Stimulated activated CD4-positive, alpha-beta T cell treated with anti-CD3 and anti-CD28 coated beads, Interleukin-12 subunit alpha, Interleukin-12 subunit beta, amount 100 ng/mL, for 4 hours (primary cell): ENCODE measurements around the gene RHOG.

ENCODE experiments used
- DNase-seq: peaks from one replicate; pipeline ENCODE4 v3.0.0-alpha.2; 2020

Gene RHOG

DNA sequence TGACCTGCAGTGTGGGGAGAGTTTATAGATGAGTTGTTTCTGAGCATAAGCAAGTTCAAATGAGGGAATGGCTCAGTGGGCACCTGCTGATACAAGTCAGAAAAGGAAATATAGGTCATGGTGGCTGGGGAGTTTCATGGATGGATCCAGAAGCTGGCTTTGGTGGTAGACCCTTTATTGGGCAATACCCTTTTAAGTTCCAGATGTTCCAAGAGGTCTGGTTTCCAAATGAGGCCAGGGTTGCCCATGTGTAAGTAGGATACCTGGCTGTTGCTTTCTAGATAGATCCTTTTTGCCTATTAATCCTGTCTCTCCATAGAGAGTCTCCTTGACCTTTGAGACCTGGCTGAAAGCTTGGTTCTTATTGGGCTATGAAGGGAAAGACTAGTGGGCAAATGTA lies 16.9 kb upstream of the RHOG start:
- DNase-seq, result no peak

DNA sequence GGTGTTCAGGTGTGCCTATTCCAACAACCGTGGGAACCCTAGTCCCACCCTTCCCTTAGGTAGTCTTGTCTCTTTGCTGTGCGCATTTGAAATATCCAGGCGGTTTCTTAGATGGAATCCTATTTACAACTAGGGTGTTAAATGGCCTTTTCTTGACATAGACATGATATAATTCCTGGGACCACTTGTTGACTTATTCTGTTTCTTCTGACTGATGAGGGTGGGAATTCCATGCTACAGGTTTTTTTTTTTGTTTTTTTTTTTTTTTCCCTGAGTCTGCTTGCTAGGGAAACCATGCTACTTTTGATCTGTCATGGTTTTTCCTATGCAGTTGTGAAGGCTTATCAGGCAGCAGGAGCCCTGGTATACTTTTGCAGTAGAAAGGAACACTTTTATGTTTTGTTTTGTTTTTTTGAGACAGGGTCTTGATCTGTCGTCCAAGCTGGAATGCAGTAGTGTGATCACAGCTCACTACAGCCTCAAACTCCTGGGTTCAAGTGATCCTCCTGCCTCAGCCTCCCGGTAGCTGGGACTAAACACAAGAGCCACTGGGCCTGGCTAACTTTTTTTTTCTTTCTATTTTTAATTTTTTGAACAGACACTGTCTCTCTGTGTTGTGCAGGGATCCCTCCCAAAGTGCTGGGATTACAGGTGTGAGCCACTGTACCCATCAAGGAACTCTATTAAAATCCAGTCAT lies 16.2 kb upstream of the RHOG start:
- no peak for DNase-seq

- DNase-seq, result peak; percentile 32
Measured at GRCh38 chr11:3855808-3856491, 15.2 kb upstream of the RHOG start.

GRCh38 chr11:3854977-3855807 lies 14.4 kb upstream of the RHOG start, which contains the start of gene STIM1:
STIM1 (plus strand) TSS chr11:3855664; CDS start chr11:3856271, 607 bp downstream.
- DNase-seq, result peak; percentile 98

DNA sequence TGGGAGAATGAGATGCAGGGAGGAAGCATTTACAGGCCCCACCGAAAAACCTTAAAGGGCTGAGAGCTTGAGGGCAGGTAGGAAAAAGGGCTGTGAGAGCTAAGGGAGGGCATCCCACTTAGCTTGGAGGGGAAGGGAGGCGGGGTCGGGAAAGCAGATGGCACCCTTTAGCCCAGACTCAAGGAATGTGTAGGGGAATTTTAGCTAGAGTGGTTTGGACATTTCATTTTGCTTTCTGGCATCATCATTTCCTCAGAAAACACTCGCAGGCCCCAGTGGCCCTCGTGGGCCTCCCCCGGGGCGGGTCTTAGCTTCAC lies 13.9 kb upstream of the RHOG start:
- no peak for DNase-seq

DNA sequence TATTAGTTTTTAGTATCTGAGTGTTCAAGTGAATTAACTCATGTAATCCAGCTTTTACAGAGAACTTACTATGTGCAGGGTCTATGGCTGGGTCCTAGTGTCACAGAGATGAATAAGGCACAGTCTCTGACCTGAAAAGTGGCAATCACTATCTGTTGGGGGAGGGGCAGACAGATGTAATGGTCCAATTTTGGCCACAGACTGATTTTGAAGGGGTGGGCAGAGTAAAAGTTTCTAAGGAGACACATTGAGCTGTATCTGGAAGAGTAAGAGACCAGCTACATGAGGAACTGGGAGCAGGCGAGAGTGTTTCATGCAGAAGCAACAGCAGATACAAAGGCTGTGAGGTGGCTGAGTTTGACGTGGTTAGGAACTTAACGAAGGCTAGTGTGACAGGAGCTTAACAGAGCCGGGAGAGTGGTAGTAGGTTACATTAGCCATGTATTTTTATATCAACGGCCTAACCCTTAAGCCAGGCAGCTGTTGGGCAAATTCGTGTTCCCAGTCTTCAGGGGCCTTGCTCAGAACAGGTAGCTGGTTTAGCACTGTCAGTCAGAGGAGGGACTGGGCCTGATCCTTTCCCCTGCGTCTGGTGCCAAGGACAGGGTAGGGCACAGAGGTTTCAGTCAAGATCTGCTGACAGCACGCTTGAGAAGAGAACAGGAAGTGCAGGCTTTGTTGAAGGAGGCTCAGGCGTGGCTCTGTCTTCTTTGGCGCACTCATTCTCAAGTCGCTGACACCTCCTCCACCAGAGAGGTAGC lies 13.3 kb upstream of the RHOG start:
- DNase-seq, result peak; percentile 49

- no peak for DNase-seq
Measured at GRCh38 chr11:3853545-3853842, 12.7 kb upstream of the RHOG start.

DNA sequence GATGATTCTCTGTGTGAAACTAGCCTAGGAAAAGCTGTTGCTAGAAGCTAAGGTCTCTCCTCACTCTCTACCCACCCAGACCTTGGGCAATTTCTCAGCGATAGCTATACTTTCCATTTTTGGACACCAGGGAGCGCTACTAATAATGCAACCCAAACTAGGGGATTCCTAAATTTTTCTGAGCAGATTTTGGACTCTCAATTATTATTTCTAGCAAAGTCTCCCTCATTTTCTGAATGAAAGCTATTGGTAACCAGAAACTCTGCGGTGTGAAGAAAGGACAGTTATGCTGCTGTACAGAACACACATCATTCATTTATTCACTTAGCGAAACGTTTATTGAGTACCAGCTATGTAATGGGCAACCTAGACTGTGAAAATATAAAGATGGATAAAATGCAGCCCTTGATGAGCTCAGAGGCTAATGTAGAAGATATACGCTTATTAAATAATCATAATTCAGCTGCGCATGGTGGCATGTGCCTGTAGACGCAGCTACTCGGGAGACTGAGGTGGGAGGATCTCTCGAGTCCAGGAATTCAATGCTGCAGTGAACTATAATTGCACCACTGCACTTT lies 8.6 kb upstream of the RHOG start:
- no peak for DNase-seq

DNA sequence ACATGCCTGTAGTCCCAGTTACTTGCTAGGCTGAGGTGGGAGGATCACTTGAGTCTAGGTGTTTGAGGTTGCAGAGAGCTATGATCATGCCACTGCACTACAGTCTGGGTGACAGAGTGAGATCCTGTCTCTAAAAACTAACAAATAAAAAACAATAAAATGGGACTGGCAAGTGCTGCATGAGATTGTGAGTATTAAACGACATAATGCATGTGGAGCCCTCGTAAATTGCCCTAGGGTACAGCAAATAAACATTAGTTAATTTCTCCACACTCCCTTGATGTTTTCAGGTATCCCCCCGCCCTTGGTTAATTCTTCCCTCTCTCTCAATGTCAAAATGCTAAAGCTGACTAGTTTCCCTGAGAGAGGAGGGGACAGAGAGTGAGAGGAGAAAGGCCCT lies 4.9 kb upstream of the RHOG start:
- DNase-seq, result no peak

DNA sequence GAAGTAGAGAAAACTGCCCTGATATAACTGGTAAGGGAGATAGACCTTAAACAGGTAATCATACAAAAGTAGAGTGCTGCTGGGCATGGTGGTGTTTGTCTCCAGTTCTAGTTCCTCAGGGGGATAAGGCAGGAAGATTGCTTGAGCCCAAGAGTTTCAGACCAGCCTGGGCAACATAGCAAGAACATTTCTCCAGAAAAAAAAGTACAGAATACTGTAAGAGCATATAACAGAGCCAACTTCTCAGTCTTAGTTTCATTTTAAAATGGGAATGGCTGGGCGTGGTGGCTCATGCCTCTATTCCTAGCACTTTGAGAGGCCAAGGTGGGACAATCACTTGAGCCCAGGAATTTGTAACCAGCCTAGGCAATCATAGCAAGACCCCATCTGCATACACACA lies 4.5 kb upstream of the RHOG start:
- no peak for DNase-seq

GRCh38 chr11:3843326-3843725 lies 2.6 kb upstream of the RHOG start:
- DNase-seq, result no peak

DNA sequence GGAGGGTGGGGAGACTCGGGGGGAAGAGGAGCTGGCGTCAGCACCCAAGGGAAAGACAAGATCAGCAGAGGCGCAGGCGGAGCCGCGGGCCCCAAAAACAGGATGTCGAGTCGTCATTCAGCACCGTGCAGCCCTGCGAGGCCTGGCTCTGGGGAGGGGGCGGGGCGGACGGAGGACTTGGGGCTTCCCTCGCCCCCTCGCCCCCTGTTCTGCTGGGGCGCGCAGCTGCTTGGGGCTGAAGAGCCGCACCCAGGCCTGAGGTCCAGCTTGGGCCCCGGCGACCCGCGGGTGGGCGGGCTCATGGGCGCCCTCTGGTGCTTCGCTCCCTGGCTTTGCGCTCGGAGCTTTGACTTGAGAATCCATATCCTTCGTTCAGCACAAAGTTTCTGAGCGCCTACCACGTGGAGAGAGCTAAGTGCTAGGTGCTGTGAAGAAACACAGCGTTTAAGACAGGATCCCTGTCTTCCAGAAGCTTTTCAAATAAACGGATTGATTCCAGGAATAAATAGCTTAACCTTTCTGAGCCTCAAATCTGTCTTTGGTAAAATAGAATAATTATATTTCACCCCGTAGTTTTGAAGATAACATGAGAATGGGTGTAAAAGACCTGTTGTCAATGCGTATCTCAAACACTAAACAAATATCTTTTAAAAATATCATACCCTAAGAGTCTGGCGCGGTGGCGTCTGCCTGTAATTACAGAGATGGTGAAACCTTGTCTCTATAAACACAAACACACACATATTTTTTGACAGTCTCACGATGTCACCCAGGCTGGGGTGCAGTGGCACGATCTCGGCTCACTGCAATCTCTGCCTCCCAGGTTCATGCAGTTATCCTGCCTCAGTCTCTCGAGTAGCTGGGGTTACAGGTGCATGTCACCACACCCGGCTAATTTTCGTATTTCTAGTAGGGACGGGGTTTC lies 929 bp upstream of the RHOG start:
- no peak for DNase-seq

- DNase-seq, result peak; percentile 38
Measured at GRCh38 chr11:3840004-3840869, 522 bp downstream of the RHOG start.

DNA sequence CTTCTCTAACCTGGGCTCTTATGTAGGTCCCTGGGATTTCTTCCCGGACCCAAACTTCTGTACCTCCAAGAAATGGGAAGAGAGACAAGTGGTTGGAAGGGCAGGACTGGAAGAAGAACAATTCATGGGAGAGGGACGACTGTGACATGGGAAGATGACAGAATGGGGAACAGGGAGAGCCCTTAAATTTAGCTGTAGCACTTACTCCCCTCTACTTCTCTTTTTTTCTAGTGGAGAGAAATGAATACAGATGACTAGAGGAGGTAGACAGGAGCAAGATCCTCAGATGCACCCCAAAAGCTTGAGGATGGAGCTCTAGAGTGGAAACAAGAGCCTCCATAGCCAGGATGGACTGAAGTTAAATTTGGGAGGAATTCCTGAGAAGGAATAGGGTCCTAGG lies 2.3 kb downstream of the RHOG start:
- DNase-seq, result no peak

GRCh38 chr11:3837793-3838192 lies 3.0 kb downstream of the RHOG start:
- no peak for DNase-seq

GRCh38 chr11:3836903-3837302 lies 3.9 kb downstream of the RHOG start:
- DNase-seq, result peak; percentile 43

DNA sequence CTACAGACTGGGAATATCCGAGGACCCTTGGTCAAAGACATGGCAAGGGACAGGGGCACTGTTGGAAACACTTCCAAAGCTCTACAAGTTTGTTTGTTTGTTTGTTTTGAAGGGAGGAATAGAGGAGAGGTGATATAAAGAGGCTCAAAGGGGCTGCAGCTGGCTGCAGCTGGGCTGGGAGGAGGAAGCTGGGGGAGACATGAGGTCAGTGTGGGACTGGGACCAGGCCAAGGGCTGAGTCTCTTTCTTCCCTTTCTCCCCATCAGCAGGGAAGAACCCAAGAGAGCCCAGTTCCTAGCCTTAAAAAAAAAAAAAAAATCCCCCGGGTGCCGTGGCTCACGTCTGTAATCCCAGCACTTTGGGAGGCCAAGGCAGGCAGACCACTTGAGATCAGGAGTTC lies 5.0 kb downstream of the RHOG start:
- DNase-seq, result no peak

DNA sequence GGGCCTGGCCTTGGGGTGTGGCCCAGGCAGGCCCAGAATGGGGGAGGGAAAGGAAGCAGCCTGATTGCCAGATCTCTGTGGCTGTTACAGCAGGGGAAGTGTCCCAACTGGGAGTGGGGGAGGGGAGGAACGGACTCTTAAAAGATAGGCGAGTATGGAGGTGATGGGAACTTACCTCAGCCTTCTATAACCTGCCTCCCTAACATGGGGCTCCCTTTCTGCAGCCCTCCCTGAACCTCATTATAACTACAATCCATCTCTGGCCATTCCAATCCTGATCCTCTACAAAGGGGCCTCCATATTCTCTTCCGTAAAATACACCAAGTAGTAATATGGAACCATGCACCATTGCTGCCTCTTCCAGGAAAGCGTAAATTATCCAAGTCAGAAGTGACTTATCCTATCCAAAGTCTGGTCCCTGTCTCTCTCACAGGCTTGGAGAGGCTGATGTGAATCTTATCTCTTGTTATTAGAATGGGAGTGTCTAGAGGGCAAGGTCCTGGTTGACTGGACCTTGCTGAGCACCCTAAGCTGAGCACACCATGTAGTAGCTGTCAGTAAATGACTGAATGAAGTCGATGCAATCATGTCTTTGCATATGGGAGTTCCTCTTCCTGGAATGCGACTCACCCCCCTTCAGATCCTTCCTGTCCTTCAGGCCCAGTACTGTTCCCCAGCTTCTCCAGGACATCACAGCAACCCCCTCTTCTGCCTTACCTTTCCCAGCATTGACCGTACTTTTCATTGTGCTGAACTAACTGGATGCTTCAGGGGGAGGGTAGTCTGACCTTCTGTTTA lies 5.9 kb downstream of the RHOG start:
- DNase-seq, result no peak

GRCh38 chr11:3834349-3834663 lies 6.5 kb downstream of the RHOG start:
- DNase-seq, result no peak

- no peak for DNase-seq
Measured at GRCh38 chr11:3833449-3833848, 7.3 kb downstream of the RHOG start.
